Effector memory CD8-positive, alpha-beta T cell (primary cell): Measurements from ENCODE around the gene NINJ2.

ENCODE experiments used
- ATAC-seq: fragments of 150-1000 bp; cut with Tn5 transposase; replicated peaks from 2 replicates; pipeline ENCODE4 v1.10.0; 2021; ENCODE audit warnings: mild to moderate bottlenecking, moderate library complexity
- DNase-seq, 3 experiments: peaks; one replicate each; pipeline ENCODE4 v3.0.0; 2021
- H3K27ac Mint-ChIP-seq, 2 donors: one replicate each; pipeline ENCODE4 v1.8.0; 2022; ENCODE audit warnings: mild to moderate bottlenecking in 2 of 2, mixed read lengths in 2 of 2, moderate library complexity in 2 of 2
- H3K27me3 Mint-ChIP-seq, 2 donors: one replicate each; pipeline ENCODE4 v1.8.0; 2022; ENCODE audit warnings: mixed read lengths in 2 of 2
- H3K36me3 Mint-ChIP-seq: one replicate; pipeline ENCODE4 v1.8.0; 2022; ENCODE audit warnings: mild to moderate bottlenecking, moderate library complexity, mixed read lengths; ENCODE audit not compliant: insufficient read depth
- H3K4me1 Mint-ChIP-seq, 2 donors: one replicate each; pipeline ENCODE4 v1.8.0; 2022; ENCODE audit warnings: low read depth in 2 of 2, mixed read lengths in 2 of 2
- H3K4me3 Mint-ChIP-seq, 2 donors: one replicate each; pipeline ENCODE4 v1.8.0; 2022; ENCODE audit warnings: mild to moderate bottlenecking in 2 of 2, mixed read lengths in 2 of 2, moderate library complexity in 2 of 2
- H3K9me3 Mint-ChIP-seq, 2 donors: one replicate each; pipeline ENCODE4 v1.8.0; 2022; ENCODE audit warnings: mixed read lengths in 2 of 2

Gene NINJ2

DNA sequence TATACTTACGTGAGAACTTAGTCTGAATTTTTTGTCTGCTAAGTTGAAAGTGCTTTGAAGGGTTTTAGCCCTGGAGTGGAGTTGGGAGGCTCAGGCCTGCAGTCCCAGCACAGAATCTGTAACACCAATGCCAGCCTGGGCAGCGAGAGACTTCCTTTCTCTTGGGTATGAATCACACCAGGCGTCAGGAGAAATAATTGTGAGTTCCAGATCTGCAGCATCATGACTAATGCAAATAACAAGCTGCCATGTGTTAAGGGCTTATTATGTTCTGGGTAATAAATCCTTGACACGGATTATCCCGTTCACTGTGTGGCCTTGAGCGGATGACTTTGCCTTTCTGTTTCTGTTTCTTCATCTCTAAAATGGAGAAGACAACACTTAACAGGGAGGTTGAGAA is 132.9 kb downstream of the NINJ2 start:
- Mint-ChIP-seq H3K36me3 (no peaks in the 10 kb centered on the region), H3K9me3 (no peaks in the 10 kb centered on the region), H3K27ac (no peak overlapping the region), H3K4me1 (peaks cover 0 to 4% of the 10 kb centered on the region in 2 donors), H3K27me3 (no peaks in the 10 kb centered on the region), H3K4me3 (no peak overlapping the region)
- DNase-seq: no peak
- ATAC-seq: no peak

DNA sequence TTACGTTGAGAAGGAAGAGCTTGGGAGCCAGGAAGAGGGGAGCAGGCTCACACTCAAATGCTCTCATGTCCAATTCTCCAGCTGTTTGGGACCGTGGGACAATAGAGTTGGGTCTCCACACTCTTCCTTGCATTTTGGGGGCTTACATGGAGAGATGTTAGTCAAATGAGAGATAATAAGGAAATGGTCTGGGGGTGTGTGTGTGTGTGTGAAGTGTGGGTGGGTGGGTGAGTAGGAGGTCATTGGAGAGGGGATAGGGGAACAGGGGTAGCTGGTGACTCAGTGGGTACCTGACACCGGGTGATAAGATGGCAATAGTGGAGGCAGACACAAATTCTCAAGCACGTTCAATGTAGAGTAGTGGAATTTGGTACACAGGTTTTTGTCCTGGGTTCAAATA is 135.5 kb downstream of the NINJ2 start:
- no peak for DNase-seq
- no peak for ATAC-seq
- Mint-ChIP-seq H3K27me3 (no peaks in the 10 kb centered on the region), H3K4me1 (peaks cover 0 to 4% of the 10 kb centered on the region in 2 donors), H3K4me3 (no peak overlapping the region), H3K36me3 (no peaks in the 10 kb centered on the region), H3K27ac (no peak overlapping the region), H3K9me3 (no peaks in the 10 kb centered on the region)

DNA sequence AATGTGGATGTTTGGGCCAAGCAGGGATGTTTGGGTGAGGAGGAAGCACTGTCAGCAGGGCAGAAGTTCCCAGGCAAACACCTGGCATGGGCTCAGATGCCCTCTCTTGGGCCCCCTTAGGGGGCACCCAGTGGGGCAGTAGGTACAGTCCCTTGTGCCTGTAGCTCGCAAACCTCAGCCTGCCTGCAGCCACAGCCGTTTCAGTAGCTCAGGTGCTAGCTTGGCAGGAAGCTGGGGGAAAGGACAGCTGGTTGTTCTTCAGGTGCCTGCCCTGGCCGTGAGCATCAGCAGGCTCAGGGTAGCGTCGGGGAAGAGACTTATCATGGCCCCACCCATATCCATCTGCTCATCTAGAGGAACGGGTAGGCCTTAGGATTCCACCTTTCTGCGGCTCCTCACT is 136.0 kb downstream of the NINJ2 start:
- no peaks in the 10 kb centered on the region for H3K9me3 Mint-ChIP-seq
- ATAC-seq (no peak), DNase-seq (no peak)
- peaks cover 0 to 4% of the 10 kb centered on the region in 2 donors for H3K4me1 Mint-ChIP-seq
- no peak overlapping the region for H3K4me3 Mint-ChIP-seq
- peak overlapping the region in 1 of 2 donors; percentile 59 for H3K27ac Mint-ChIP-seq
- H3K36me3 Mint-ChIP-seq: no peaks in the 10 kb centered on the region
- H3K27me3 Mint-ChIP-seq: no peaks in the 10 kb centered on the region

DNA sequence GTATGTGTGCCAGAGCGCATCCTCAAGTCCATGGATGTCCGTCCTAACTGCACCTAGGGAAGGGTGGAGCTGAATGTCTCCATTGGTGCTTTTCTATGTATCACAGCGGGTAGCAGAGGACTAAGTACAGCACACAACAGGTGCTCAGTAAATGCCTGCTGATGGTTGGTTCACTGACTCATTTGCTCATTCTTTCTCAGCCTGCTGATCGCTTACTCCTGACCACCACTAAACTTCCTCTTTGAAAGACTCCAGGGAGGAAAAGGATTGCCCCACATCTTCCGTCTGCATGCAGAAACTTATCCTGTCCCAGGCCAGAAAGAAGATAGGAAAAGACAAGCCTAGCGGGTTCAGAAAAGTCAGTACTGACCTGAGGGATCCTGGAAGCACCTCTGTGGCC is 137.2 kb downstream of the NINJ2 start:
- H3K9me3 Mint-ChIP-seq: no peaks in the 10 kb centered on the region
- DNase-seq (no peak), ATAC-seq (no peak)
- no peaks in the 10 kb centered on the region for H3K36me3 Mint-ChIP-seq
- H3K27me3 Mint-ChIP-seq: no peaks in the 10 kb centered on the region
- peaks cover 0 to 4% of the 10 kb centered on the region in 2 donors for H3K4me1 Mint-ChIP-seq
- H3K27ac Mint-ChIP-seq: no peak overlapping the region
- no peak overlapping the region for H3K4me3 Mint-ChIP-seq

DNA sequence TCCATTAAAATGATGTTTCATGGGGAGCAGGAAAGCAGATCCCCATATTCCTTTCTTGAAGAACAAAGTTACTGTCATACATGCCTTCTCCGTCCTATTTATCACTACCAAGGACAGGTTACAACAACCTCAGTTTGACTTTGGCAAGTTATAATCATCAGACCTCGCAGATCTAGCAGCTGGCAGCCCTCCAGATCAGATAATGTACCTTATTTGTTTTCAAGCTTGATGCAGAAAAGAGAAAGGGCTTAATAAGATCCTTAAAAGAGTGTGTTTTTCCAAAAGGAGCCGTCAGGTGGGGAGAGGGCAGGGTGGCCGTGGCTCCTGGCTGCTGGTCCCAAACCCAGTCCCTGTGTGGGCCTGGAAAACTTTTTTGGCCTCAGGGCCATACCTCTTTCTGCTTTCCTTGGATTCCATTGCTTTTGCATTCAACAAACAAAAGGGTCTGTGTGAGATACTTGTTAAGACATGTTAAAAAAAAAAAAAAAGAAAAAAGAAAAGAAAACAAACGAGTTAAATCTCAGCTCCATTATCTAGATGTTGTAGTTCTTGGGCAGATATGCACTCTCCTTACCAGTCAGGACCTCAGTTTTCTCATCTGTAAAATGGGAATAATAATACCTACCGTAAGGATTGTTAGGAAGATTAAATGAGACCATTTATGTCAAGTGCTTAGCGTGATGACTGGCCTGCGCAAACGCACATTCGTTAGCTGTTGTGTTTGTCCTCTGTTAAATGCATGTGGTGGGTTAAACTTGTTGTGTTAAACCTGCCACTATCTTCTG is 138.9 kb downstream of the NINJ2 start:
- DNase-seq (no peak), ATAC-seq (no peak)
- Mint-ChIP-seq H3K4me1 (peaks cover 0 to 4% of the 10 kb centered on the region in 2 donors), H3K27me3 (peaks cover 0 to 7% of the 10 kb centered on the region in 2 donors), H3K27ac (no peak overlapping the region), H3K9me3 (no peaks in the 10 kb centered on the region), H3K36me3 (no peaks in the 10 kb centered on the region), H3K4me3 (no peak overlapping the region)

DNA sequence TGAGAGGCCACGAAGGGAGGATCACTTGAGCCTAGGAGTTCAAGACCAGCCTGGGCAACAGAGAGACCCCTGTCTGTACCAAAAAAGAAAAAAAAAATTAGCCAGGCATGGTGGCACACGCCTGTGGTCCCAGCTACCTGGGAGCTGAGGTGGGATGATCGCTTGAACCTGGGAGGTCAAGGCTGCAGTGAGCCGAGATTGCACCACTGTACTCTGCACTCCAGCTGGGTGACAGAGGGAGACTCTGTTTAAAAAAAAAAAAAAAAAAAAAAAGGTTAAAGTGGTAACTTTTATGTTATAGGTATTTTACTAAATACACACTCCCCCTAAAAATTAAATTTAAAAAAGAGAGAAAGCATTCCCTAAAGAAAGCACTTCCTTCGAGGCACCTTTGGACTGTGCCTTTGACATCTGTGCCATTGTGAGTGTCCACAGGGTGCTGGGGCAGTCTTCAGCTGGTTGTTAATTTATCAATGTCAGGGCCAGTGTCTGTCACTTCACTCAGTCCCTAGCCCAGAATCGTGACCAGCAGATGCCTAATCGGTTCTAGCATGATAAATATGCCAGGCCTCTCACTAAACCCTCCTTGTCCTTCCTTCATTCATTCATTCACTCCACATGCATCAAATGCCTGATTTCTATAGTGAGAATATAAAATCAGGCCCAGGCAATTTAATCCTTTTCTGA is 140.4 kb downstream of the NINJ2 start:
- H3K4me3 Mint-ChIP-seq: no peak overlapping the region
- peaks cover 0 to 4% of the 10 kb centered on the region in 2 donors for H3K4me1 Mint-ChIP-seq
- H3K27ac Mint-ChIP-seq: no peak overlapping the region
- DNase-seq: no peak
- peaks cover 0 to 8% of the 10 kb centered on the region in 2 donors for H3K27me3 Mint-ChIP-seq
- no peaks in the 10 kb centered on the region for H3K9me3 Mint-ChIP-seq
- no peak for ATAC-seq
- H3K36me3 Mint-ChIP-seq: no peaks in the 10 kb centered on the region

DNA sequence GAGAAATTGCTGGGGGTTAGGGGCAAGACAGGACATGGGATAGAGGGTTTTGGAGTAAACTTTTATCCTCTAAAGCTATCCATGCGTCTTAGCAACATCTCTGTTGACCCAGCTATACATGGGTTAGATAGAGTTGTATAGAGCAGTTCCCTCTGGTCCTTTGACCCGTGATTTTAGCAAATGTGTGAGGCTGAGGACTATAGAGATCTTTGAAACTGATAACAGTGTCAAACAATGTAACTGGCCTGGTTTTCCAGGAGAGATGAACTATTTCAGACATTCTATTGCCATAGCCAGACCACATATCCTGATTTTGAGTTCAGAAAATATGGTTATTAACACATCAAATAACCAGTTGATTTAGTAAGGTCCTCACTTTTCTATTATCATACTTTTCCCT is 143.1 kb downstream of the NINJ2 start:
- ATAC-seq: no peak
- no peaks in the 10 kb centered on the region for H3K4me1 Mint-ChIP-seq
- peaks cover 0 to 8% of the 10 kb centered on the region in 2 donors for H3K27me3 Mint-ChIP-seq
- DNase-seq: no peak
- no peak overlapping the region for H3K27ac Mint-ChIP-seq
- H3K4me3 Mint-ChIP-seq: no peak overlapping the region
- H3K36me3 Mint-ChIP-seq: no peaks in the 10 kb centered on the region
- H3K9me3 Mint-ChIP-seq: no peaks in the 10 kb centered on the region

DNA sequence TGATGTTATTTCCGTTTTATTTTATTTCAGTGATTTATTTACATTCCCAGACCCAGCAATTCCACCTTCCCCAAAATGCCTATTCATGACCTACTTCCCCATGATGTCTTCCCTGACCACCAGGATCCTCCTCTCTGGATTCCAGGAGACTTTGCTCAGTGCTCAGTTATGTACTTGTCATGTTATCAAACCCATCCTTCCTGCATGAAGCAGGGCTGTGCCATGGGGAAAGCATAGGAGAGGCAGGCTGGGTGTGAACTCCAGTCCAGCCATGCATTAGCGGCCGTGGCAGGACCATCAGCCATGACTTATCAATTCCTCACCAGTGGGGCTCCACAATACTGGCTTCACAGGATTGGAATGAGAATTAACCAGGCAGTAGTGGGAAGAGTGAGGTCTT is 145.7 kb downstream of the NINJ2 start:
- no peak for ATAC-seq
- no peaks in the 10 kb centered on the region for H3K4me1 Mint-ChIP-seq
- H3K4me3 Mint-ChIP-seq: no peak overlapping the region
- H3K36me3 Mint-ChIP-seq: no peaks in the 10 kb centered on the region
- H3K27me3 Mint-ChIP-seq: peaks cover 0 to 8% of the 10 kb centered on the region in 2 donors
- H3K27ac Mint-ChIP-seq: no peak overlapping the region
- no peak for DNase-seq
- H3K9me3 Mint-ChIP-seq: no peaks in the 10 kb centered on the region
